NB4 (cell line): ENCODE measurements around the gene GCNT4.

ENCODE experiments used
- DNase-seq: peaks from one replicate; pipeline ENCODE4 v3.0.0; 2010; ENCODE audit warnings: low read depth
- H3K4me3 ChIP-seq: one replicate; pipeline ENCODE4 v1.5.1; 2011; ENCODE audit warnings: mild to moderate bottlenecking, low read depth, low read length, moderate library complexity
- MYC ChIP-seq: IDR thresholded peaks from 2 replicates; pipeline ENCODE4 v1.6.1; 2011; ENCODE audit warnings: low read depth, low read length
- POLR2A ChIP-seq: IDR thresholded peaks from 2 replicates; pipeline ENCODE4 v1.6.1; 2011; ENCODE audit warnings: mild to moderate bottlenecking; ENCODE audit not compliant: insufficient read length; ENCODE audit errors: extremely low read depth
- TF ChIP-seq, protein P1 (sequence below): IDR thresholded peaks from 2 replicates; pipeline ENCODE4 v1.6.1; 2011; ENCODE audit warnings: low read depth, low read length
- TF ChIP-seq, protein P2 (sequence below): IDR thresholded peaks from one replicate; pipeline ENCODE4 v1.5.1; 2012; ENCODE audit warnings: low read depth, low read length

The GCNT4 gene

DNA sequence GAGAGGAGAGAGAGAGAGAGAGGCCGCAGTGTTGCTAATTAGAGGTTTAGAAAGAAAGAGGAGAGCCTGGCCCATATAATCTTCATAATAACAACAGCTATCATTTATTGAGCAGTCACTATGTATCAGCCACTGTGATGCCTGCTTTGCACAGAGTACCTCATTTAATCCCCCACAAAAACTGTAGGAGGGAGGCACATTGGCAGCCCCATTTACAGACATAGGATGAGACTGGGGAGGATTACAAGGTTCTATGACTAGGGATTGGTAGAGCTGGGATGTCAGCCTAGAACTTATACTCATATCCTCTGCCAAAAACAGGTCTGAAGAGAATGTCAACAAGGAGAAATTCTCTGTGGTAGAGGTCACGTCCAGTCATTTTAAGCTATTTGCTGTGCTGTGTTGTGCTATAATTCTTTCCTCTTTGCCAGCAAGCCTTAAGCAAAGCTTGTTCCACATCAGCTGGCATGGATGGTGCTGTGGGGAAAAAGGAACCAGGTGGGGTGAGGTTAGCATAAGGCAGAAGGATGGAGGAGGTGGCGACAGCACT, 6.7 kb upstream of the GCNT4 start:
- TF ChIP-seq, protein P1, sequence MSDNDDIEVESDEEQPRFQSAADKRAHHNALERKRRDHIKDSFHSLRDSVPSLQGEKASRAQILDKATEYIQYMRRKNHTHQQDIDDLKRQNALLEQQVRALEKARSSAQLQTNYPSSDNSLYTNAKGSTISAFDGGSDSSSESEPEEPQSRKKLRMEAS: no peak
- TF ChIP-seq MYC (no peak), POLR2A (no peak)
- TF ChIP-seq, protein P2, sequence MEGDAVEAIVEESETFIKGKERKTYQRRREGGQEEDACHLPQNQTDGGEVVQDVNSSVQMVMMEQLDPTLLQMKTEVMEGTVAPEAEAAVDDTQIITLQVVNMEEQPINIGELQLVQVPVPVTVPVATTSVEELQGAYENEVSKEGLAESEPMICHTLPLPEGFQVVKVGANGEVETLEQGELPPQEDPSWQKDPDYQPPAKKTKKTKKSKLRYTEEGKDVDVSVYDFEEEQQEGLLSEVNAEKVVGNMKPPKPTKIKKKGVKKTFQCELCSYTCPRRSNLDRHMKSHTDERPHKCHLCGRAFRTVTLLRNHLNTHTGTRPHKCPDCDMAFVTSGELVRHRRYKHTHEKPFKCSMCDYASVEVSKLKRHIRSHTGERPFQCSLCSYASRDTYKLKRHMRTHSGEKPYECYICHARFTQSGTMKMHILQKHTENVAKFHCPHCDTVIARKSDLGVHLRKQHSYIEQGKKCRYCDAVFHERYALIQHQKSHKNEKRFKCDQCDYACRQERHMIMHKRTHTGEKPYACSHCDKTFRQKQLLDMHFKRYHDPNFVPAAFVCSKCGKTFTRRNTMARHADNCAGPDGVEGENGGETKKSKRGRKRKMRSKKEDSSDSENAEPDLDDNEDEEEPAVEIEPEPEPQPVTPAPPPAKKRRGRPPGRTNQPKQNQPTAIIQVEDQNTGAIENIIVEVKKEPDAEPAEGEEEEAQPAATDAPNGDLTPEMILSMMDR: no peak
- H3K4me3 ChIP-seq: no peak overlapping the region
- no peak for DNase-seq

GRCh38 chr5:75057561-75057960, 5.2 kb upstream of the GCNT4 start:
- H3K4me3 ChIP-seq: no peak overlapping the region
- DNase-seq: no peak
- TF ChIP-seq, protein P2: no peak
- TF ChIP-seq MYC (no peak), POLR2A (no peak)
- TF ChIP-seq, protein P1: no peak

GRCh38 chr5:75055727-75056144, 3.4 kb upstream of the GCNT4 start:
- H3K4me3 ChIP-seq: no peak overlapping the region
- DNase-seq: no peak
- TF ChIP-seq, protein P2: no peak
- TF ChIP-seq MYC (no peak), POLR2A (no peak)
- TF ChIP-seq, protein P1: no peak

GRCh38 chr5:75054134-75054930, 2.0 kb upstream of the GCNT4 start:
- DNase-seq: no peak
- H3K4me3 ChIP-seq: no peak overlapping the region
- TF ChIP-seq, protein P2: no peak
- TF ChIP-seq MYC: no peak
- TF ChIP-seq, protein P1: no peak
- TF ChIP-seq POLR2A: no peak

- no peak overlapping the region for H3K4me3 ChIP-seq
- TF ChIP-seq, protein P2: no peak
- no peak for TF ChIP-seq MYC
- TF ChIP-seq, protein P1: no peak
- peak; percentile 48 for DNase-seq
Observed at GRCh38 chr5:75053304-75054133, 1.2 kb upstream of the GCNT4 start.
